Activated CD4-positive, alpha-beta memory T cell treated with anti-CD3 and anti-CD28 coated beads, Interleukin-2, amount 10 ng/mL, durations not matched to agents 7 days and 5 days (primary cell): Measurements from ENCODE around the gene YJU2. TPM values are rescaled to one million over a fixed set of nuclear protein-coding genes. Genes with fewer than 3 reads are reported as not detected.
"Not testable (repeated sequence)": the region's sequence is repeated elsewhere in the genome, so short reads cannot be mapped to it uniquely, and the experiment has no call there.

Experiments
- CTCF ChIA-PET: fragments of 350-600 bp; sonication (Branson Sonifier 250); formaldehyde crosslinking; loops from one replicate; lab custom pipeline; 2021; ENCODE audit warnings: antibody characterized with exemption, inconsistent platforms; lab: Charles Lee
- POLR2A ChIA-PET: fragments of 350-600 bp; sonication (Branson Sonifier 250); formaldehyde crosslinking; loops from one replicate; lab custom pipeline; 2021; ENCODE audit warnings: antibody characterized with exemption; lab: Charles Lee
- DNase-seq: peaks from one replicate; pipeline ENCODE4 v3.0.0-alpha.2; 2020
- H3K27ac Mint-ChIP-seq: one replicate; pipeline ENCODE4 v1.8.0; 2021; ENCODE audit warnings: mild to moderate bottlenecking, mixed read lengths
- H3K27me3 Mint-ChIP-seq: one replicate; pipeline ENCODE4 v1.8.0; 2021; ENCODE audit warnings: mixed read lengths
- H3K36me3 Mint-ChIP-seq: one replicate; pipeline ENCODE4 v1.8.0; 2021; ENCODE audit warnings: low read depth, mixed read lengths
- H3K4me1 Mint-ChIP-seq: one replicate; pipeline ENCODE4 v1.8.0; 2021; ENCODE audit warnings: mixed read lengths
- H3K4me3 Mint-ChIP-seq: one replicate; pipeline ENCODE4 v1.8.0; 2021; ENCODE audit warnings: mild to moderate bottlenecking, mixed read lengths
- H3K9me3 Mint-ChIP-seq: one replicate; pipeline ENCODE4 v1.8.0; 2021; ENCODE audit warnings: mixed read lengths
- total RNA-seq, 2 experiments: library from RNA; stranded (reverse); gene quantifications; one replicate each; pipeline ENCODE4 v1.2.3, GENCODE V29; 2021

The YJU2 gene
- total RNA-seq, 2 experiments from 2014 or later, result 21.7 to 25.3 TPM

- H3K9me3 Mint-ChIP-seq, H3K36me3 Mint-ChIP-seq, H3K4me1 Mint-ChIP-seq, H3K27ac Mint-ChIP-seq, DNase-seq, H3K4me3 Mint-ChIP-seq, H3K27me3 Mint-ChIP-seq: not testable (repeated sequence)
- CTCF ChIA-PET, result interaction anchor here (0.6 to 2.3 kb wide), 3 partner anchors 15 to 91 kb away, joined by 3 to 7 read pairs (median 3); partner anchors contain the start of gene YJU2
- POLR2A ChIA-PET, result interaction anchor here (1.5 kb wide), 1 partner anchor 15 kb away, joined by 9 read pairs; the partner anchor contains the start of gene YJU2
Observed at GRCh38 chr19:4231521-4231920, 15.4 kb upstream of the YJU2 start.

GRCh38 chr19:4232139-4232538, 14.7 kb upstream of the YJU2 start:
- ChIA-PET CTCF (interaction anchor here (0.5 to 2.3 kb wide), 8 partner anchors 10 to 342 kb away, joined by 3 to 7 read pairs (median 4); partner anchors contain the start of gene YJU2), POLR2A (interaction anchor here (0.6 to 1.5 kb wide), 4 partner anchors 13 to 170 kb away, joined by 3 to 9 read pairs (median 4); partner anchors contain the start of genes CHAF1A and YJU2)
- H3K4me3 Mint-ChIP-seq, H3K27me3 Mint-ChIP-seq, H3K4me1 Mint-ChIP-seq, DNase-seq, H3K36me3 Mint-ChIP-seq, H3K9me3 Mint-ChIP-seq, H3K27ac Mint-ChIP-seq: not testable (repeated sequence)

GRCh38 chr19:4232614-4233281, 14.1 kb upstream of the YJU2 start:
- H3K4me3 Mint-ChIP-seq, result no peak overlapping the region
- CTCF ChIA-PET, result interaction anchor here (0.5 to 2.3 kb wide), 8 partner anchors 9 to 343 kb away, joined by 3 to 7 read pairs (median 4); partner anchors contain the start of gene YJU2
- H3K27ac Mint-ChIP-seq, result no peak overlapping the region
- H3K9me3 Mint-ChIP-seq, result no peaks in the 10 kb centered on the region
- H3K4me1 Mint-ChIP-seq, result peaks cover 2% of the 10 kb centered on the region
- no peak for DNase-seq
- no peaks in the 10 kb centered on the region for H3K36me3 Mint-ChIP-seq
- POLR2A ChIA-PET, result interaction anchor here (0.8 to 1.5 kb wide), 3 partner anchors 14 to 169 kb away, joined by 3 to 9 read pairs (median 4); partner anchors contain the start of genes CHAF1A and YJU2
- no peaks in the 10 kb centered on the region for H3K27me3 Mint-ChIP-seq

- Mint-ChIP-seq H3K4me3 (no peak overlapping the region), H3K27ac (no peak overlapping the region)
- POLR2A ChIA-PET, result interaction anchor here (0.6 to 1.0 kb wide), 2 partner anchors 21 to 246 kb away, joined by 3 read pairs; no protein-coding TSS in a partner anchor
Observed at GRCh38 chr19:4233282-4233853, 13.5 kb upstream of the YJU2 start.

GRCh38 chr19:4234142-4234861, 12.6 kb upstream of the YJU2 start:
- Mint-ChIP-seq H3K27me3 (no peaks in the 10 kb centered on the region), H3K36me3 (no peaks in the 10 kb centered on the region), H3K4me3 (no peak overlapping the region), H3K4me1 (peaks cover 2% of the 10 kb centered on the region), H3K9me3 (no peaks in the 10 kb centered on the region), H3K27ac (no peak overlapping the region)
- no peak for DNase-seq
- POLR2A ChIA-PET, result interaction anchor here (1.3 kb wide), 1 partner anchor 13 kb away, joined by 4 read pairs; the partner anchor contains the start of gene YJU2
- CTCF ChIA-PET, result interaction anchor here (0.6 to 1.7 kb wide), 4 partner anchors 10 to 150 kb away, joined by 5 read pairs; partner anchors contain the start of gene YJU2

More at GRCh38 chr19:4233282-4233853, 13.5 kb upstream of the YJU2 start:
- DNase-seq, result peak; percentile 77
- peaks cover 2% of the 10 kb centered on the region for H3K4me1 Mint-ChIP-seq
- no peaks in the 10 kb centered on the region for H3K36me3 Mint-ChIP-seq
- H3K9me3 Mint-ChIP-seq, result no peaks in the 10 kb centered on the region
- CTCF ChIA-PET, result interaction anchor here (1.0 to 2.3 kb wide), 7 partner anchors 9 to 34 kb away, joined by 3 to 7 read pairs (median 5); partner anchors contain the start of gene YJU2
- no peaks in the 10 kb centered on the region for H3K27me3 Mint-ChIP-seq

GRCh38 chr19:4234862-4235201, 12.0 kb upstream of the YJU2 start:
- peaks cover 2% of the 10 kb centered on the region for H3K4me1 Mint-ChIP-seq
- H3K36me3 Mint-ChIP-seq, result no peaks in the 10 kb centered on the region
- POLR2A ChIA-PET, result interaction anchor here (1.3 kb wide), 1 partner anchor 12 kb away, joined by 4 read pairs; the partner anchor contains the start of gene YJU2
- DNase-seq, result no peak
- no peaks in the 10 kb centered on the region for H3K9me3 Mint-ChIP-seq
- no peaks in the 10 kb centered on the region for H3K27me3 Mint-ChIP-seq
- H3K4me3 Mint-ChIP-seq, result no peak overlapping the region
- CTCF ChIA-PET, result interaction anchor here (1.4 to 1.7 kb wide), 2 partner anchors 9 to 12 kb away, joined by 5 read pairs; partner anchors contain the start of gene YJU2
- H3K27ac Mint-ChIP-seq, result no peak overlapping the region

GRCh38 chr19:4237510-4237909, 9.4 kb upstream of the YJU2 start:
- CTCF ChIA-PET, H3K36me3 Mint-ChIP-seq, H3K4me3 Mint-ChIP-seq, H3K27ac Mint-ChIP-seq, H3K27me3 Mint-ChIP-seq, DNase-seq, POLR2A ChIA-PET, H3K9me3 Mint-ChIP-seq, H3K4me1 Mint-ChIP-seq: not testable (repeated sequence)

GRCh38 chr19:4238831-4239230, 8.0 kb upstream of the YJU2 start:
- Mint-ChIP-seq H3K4me1 (peaks cover 1% of the 10 kb centered on the region), H3K9me3 (peaks cover 4% of the 10 kb centered on the region), H3K4me3 (no peak overlapping the region), H3K36me3 (peaks cover 5% of the 10 kb centered on the region), H3K27ac (no peak overlapping the region), H3K27me3 (peaks cover 4% of the 10 kb centered on the region)
- ChIA-PET CTCF (interaction anchor here (0.6 kb wide), 1 partner anchor 134 kb away, joined by 4 read pairs; no protein-coding TSS in a partner anchor), POLR2A (no interaction called here)
- DNase-seq, result no peak

- Mint-ChIP-seq H3K4me3 (no peak overlapping the region), H3K27me3 (peaks cover 4% of the 10 kb centered on the region), H3K9me3 (peaks cover 4% of the 10 kb centered on the region), H3K36me3 (peaks cover 5% of the 10 kb centered on the region), H3K4me1 (peaks cover 8% of the 10 kb centered on the region), H3K27ac (no peak overlapping the region)
- no peak for DNase-seq
- POLR2A ChIA-PET, result no interaction called here
- CTCF ChIA-PET, result interaction anchor here (1.0 kb wide), 2 partner anchors 9 to 254 kb away, joined by 5 to 7 read pairs; no protein-coding TSS in a partner anchor
Observed at GRCh38 chr19:4241824-4242430, 5.0 kb upstream of the YJU2 start.

- POLR2A ChIA-PET, CTCF ChIA-PET, H3K27me3 Mint-ChIP-seq, H3K9me3 Mint-ChIP-seq, DNase-seq: not testable (repeated sequence)
- Mint-ChIP-seq H3K4me3 (peak overlapping the region; percentile 80), H3K4me1 (peaks cover 19% of the 10 kb centered on the region), H3K36me3 (peaks cover 26% of the 10 kb centered on the region), H3K27ac (peak overlapping the region; percentile 89)
Observed at GRCh38 chr19:4245938-4246337, 942 bp upstream of the YJU2 start.

GRCh38 chr19:4256563-4256962, 9.7 kb downstream of the YJU2 start:
- Mint-ChIP-seq H3K9me3 (no peaks in the 10 kb centered on the region), H3K4me3 (no peak overlapping the region), H3K27ac (no peak overlapping the region), H3K36me3 (peaks cover 54% of the 10 kb centered on the region), H3K4me1 (peaks cover 1% of the 10 kb centered on the region), H3K27me3 (no peaks in the 10 kb centered on the region)
- CTCF ChIA-PET, result interaction anchor here (1.3 to 1.4 kb wide), 3 partner anchors 10 to 65 kb away, joined by 3 to 8 read pairs (median 4); no protein-coding TSS in a partner anchor
- DNase-seq, result no peak
- POLR2A ChIA-PET, result interaction anchor here (0.7 kb wide), 1 partner anchor 10 kb away, joined by 3 read pairs; the partner anchor contains the start of gene YJU2

- ChIA-PET POLR2A (interaction anchor here (0.7 kb wide), 1 partner anchor 10 kb away, joined by 3 read pairs; the partner anchor contains the start of gene YJU2), CTCF (interaction anchor here (1.3 kb wide), 2 partner anchors 10 to 27 kb away, joined by 3 to 8 read pairs; no protein-coding TSS in a partner anchor)
- Mint-ChIP-seq H3K36me3 (peaks cover 51% of the 10 kb centered on the region), H3K4me1 (peaks cover 1% of the 10 kb centered on the region), H3K27ac (no peak overlapping the region), H3K9me3 (no peaks in the 10 kb centered on the region), H3K4me3 (no peak overlapping the region), H3K27me3 (no peaks in the 10 kb centered on the region)
- no peak for DNase-seq
Observed at GRCh38 chr19:4257025-4257424, 10.1 kb downstream of the YJU2 start.
